Bronchial epithelial cell (primary cell): ENCODE results near the gene NR2C1. TPM values are rescaled to one million over a fixed set of nuclear protein-coding genes. Genes with fewer than 3 reads are reported as not detected.
"Not testable (repeated sequence)": the region's sequence is repeated elsewhere in the genome, so short reads cannot be mapped to it uniquely, and the experiment has no call there.

Experiments used
- DNase-seq: peaks from one replicate; pipeline ENCODE4 v3.0.0-alpha.2; 2010; ENCODE audit warnings: low read depth
- FAIRE-seq: peaks from 2 replicates; lab custom pipeline; 2011; peaks lifted over from hg19 to GRCh38; lab: Jason Lieb, UNC
- H3K27me3 ChIP-seq: 2 replicates; pipeline ENCODE4 v1.5.1; 2011; ENCODE audit warnings: low read length; ENCODE audit not compliant: control insufficient read depth, insufficient read depth
- H3K36me3 ChIP-seq: 2 replicates; pipeline ENCODE4 v1.5.1; 2011; ENCODE audit warnings: low read length; ENCODE audit not compliant: control insufficient read depth, insufficient read depth
- H3K4me3 ChIP-seq: 2 replicates; pipeline ENCODE4 v1.5.1; 2011; ENCODE audit warnings: mild to moderate bottlenecking, low read depth, low read length, control low read depth
- CTCF ChIP-seq: IDR thresholded peaks from 2 replicates; pipeline ENCODE4 v1.5.1; 2011; ENCODE audit warnings: mild to moderate bottlenecking, moderate library complexity, low read length, control low read depth, inconsistent platforms; ENCODE audit not compliant: insufficient read depth, severe bottlenecking
- total RNA-seq: library from RNA; depleted of rRNA; stranded (reverse); fragments of >200 nt; gene quantifications from 2 replicates; pipeline ENCODE4 v1.2.1, GENCODE V29; 2014

NR2C1 gene
- total RNA-seq, 1 donor from 2014 or later = 14.5 TPM

GRCh38 chr12:95104919-95105452, 31.6 kb upstream of the NR2C1 start:
- no peak for TF ChIP-seq CTCF
- Histone ChIP-seq H3K4me3 (no peak overlapping the region), H3K27me3 (no peaks in the 10 kb centered on the region), H3K36me3 (peaks cover 8% of the 10 kb centered on the region)
- no peak for FAIRE-seq
- DNase-seq = no peak

DNA sequence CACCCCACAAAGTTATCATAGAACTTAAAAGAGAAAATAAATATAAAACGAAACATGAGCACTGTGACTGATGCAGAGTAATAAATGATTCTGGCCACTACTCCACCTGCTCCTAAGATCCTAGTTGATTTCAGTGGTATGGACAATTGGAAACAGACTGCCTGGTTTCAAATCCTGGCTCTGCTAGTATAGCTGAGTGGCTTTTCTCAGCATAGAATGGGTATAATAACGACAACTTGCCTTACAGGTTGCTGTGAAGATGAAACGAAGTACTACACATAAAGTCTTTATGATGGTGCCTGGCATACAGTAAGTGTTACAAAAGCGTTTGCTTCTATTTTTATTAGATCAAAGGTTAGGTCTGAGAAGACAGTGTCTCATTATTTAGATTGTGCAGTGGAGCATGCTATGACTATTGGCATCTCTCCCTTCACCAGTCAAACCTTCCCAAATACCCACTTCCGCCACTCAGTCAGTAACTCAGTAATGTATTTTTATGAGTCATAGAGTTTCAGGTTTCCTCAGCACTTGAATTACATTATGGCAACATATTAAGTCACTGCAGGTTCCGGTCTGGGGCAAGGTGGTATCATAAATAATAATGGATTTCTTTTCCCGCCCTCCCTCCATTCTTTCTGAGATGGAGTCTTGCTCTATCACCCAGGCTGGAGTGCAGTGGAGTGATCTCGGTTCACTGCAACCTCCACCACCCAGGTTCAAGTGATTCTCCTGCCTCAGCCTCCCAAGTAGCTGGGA, 29.7 kb upstream of the NR2C1 start:
- peaks cover 6% of the 10 kb centered on the region for H3K36me3 ChIP-seq
- no peak for FAIRE-seq
- DNase-seq = peak; percentile 99
- no peaks in the 10 kb centered on the region for H3K27me3 ChIP-seq
- no peak for TF ChIP-seq CTCF
- H3K4me3 ChIP-seq = no peak overlapping the region

GRCh38 chr12:95101957-95102356, 28.5 kb upstream of the NR2C1 start:
- not testable (repeated sequence) for H3K4me3 ChIP-seq, FAIRE-seq

GRCh38 chr12:95100264-95101190, 27.1 kb upstream of the NR2C1 start:
- Histone ChIP-seq H3K4me3 (no peak overlapping the region), H3K36me3 (peaks cover 5% of the 10 kb centered on the region), H3K27me3 (no peaks in the 10 kb centered on the region)
- TF ChIP-seq CTCF = no peak
- DNase-seq = no peak
- FAIRE-seq = peak; percentile 66

More at GRCh38 chr12:95101957-95102356, 28.5 kb upstream of the NR2C1 start:
- H3K36me3 ChIP-seq, H3K27me3 ChIP-seq, DNase-seq: not testable (repeated sequence)

DNA sequence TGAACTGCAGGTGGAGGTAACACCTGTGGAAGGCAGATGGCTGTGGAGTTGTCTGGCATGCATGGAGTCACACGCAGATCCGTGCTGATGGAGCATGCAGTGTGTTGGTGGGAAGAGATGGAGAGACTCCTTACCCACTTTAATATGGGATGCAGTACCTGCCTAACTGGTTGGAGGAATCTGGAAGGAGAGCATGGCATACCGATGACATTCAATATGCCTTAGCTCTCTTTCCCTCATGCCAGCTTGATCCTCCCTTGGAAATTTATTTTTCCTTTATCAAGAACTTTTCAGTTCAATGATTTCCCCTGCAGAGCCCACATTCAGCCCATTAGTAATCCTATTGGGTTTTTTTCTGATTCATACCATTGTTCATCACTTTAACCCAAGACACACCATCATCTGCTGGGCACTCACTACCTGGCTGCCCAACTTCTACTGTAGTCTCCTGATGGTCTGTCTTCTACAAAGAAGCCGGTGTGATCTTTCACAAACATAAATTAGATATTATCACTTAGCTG, 25.9 kb upstream of the NR2C1 start:
- no peaks in the 10 kb centered on the region for H3K27me3 ChIP-seq
- FAIRE-seq = no peak
- peaks cover 5% of the 10 kb centered on the region for H3K36me3 ChIP-seq
- H3K4me3 ChIP-seq = no peak overlapping the region
- TF ChIP-seq CTCF = no peak
- no peak for DNase-seq

DNA sequence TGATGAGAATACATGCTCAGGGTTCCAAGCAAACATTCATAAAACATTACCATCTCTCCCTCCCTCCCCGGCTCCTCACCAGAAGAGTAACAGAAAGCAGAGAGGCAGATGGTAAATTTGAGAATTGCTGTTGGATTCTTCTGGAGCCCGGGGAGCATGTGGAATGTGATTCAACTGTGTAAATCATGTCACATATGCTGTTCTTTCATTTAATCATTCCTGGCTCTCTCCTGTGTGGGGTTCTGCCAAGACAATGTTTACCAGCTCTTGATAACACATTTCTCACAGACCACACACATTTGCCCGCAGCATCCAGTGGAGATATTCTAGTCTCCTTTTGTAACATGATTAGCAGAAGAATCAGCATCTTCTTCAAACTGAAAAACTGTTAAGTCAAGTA, 23.4 kb upstream of the NR2C1 start:
- FAIRE-seq (no peak), DNase-seq (no peak)
- H3K27me3 ChIP-seq = no peaks in the 10 kb centered on the region
- peaks cover 6% of the 10 kb centered on the region for H3K36me3 ChIP-seq
- no peak for TF ChIP-seq CTCF
- no peak overlapping the region for H3K4me3 ChIP-seq
